Measurements from ENCODE around the gene TULP4.

The TULP4 gene

GRCh38 chr6:158382491-158382890, 70.2 kb downstream of the TULP4 start:
- peaks cover 30% of the 10 kb centered on the region for H3K79me1 ChIP-seq (replicated peaks; ENCODE audit: low read length, poor library complexity, severe bottlenecking)
- no peak overlapping the region for H3K4me2 ChIP-seq (ENCODE audit: low read length, poor library complexity, severe bottlenecking)
- no peak overlapping the region for H2BK12ac ChIP-seq (ENCODE audit: low read length in 2 of 2)
- no peak overlapping the region for H3K4ac ChIP-seq (ENCODE audit: low read depth in 1 of 2, low read length in 2 of 2)
- no peak overlapping the region for H3K14ac ChIP-seq (ENCODE audit: low read length in 2 of 2)
- no peak overlapping the region for H3K9ac ChIP-seq (ENCODE audit: low read length)
- no peak overlapping the region for H3K4me3 ChIP-seq (ENCODE audit: insufficient read depth in 1 of 2, low read depth in 1 of 2, low read length in 2 of 2)
- no peak overlapping the region for H4K8ac ChIP-seq (ENCODE audit: low read length)
- no peak overlapping the region for H2AFZ ChIP-seq (ENCODE audit: low read depth, low read length)
- no peak overlapping the region for H2AK5ac ChIP-seq (ENCODE audit: low read length, severe bottlenecking)
- DNase-seq, result no peak
- H3K23ac ChIP-seq (ENCODE audit: low read length in 2 of 2), result no peak overlapping the region
- no peak overlapping the region for H4K91ac ChIP-seq (ENCODE audit: low read length)
- H2BK120ac ChIP-seq (ENCODE audit: low read depth, low read length), result no peak overlapping the region
- peaks cover 3% of the 10 kb centered on the region for H3K4me1 ChIP-seq (ENCODE audit: control insufficient read depth, insufficient read depth, low read depth, low read length)
- H3K36me3 ChIP-seq (ENCODE audit: control insufficient read depth in 1 of 2, insufficient read depth in 2 of 2, low read depth in 1 of 2, low read length in 2 of 2), result no peaks in the 10 kb centered on the region
- 100% methylated on average over 1 of the region's 1 CpG for WGBS
- H3K18ac ChIP-seq (ENCODE audit: low read depth in 1 of 2, low read length in 2 of 2), result no peak overlapping the region
- H3K27ac ChIP-seq (ENCODE audit: low read length, poor library complexity, severe bottlenecking), result no peak overlapping the region
- H3K9me3 ChIP-seq (ENCODE audit: control insufficient read depth, low read length), result no peaks in the 10 kb centered on the region
- H3K27me3 ChIP-seq (ENCODE audit: control insufficient read depth in 1 of 2, insufficient read depth in 1 of 2, low read length in 2 of 2), result no peaks in the 10 kb centered on the region
- H2BK5ac ChIP-seq (ENCODE audit: low read depth, low read length, poor library complexity, severe bottlenecking), result no peak overlapping the region
- H2BK15ac ChIP-seq (ENCODE audit: low read depth, poor library complexity, severe bottlenecking), result no peak overlapping the region

- H3K27ac ChIP-seq (ENCODE audit: low read length, poor library complexity, severe bottlenecking), result no peak overlapping the region
Observed at GRCh38 chr6:158383057-158383456, 70.8 kb downstream of the TULP4 start.

GRCh38 chr6:158383542-158383941, 71.3 kb downstream of the TULP4 start:
- H3K79me1 ChIP-seq (replicated peaks; ENCODE audit: low read length, poor library complexity, severe bottlenecking), result peaks cover 30% of the 10 kb centered on the region
- H3K27me3 ChIP-seq (ENCODE audit: control insufficient read depth in 1 of 2, insufficient read depth in 1 of 2, low read length in 2 of 2), result no peaks in the 10 kb centered on the region
- no peak overlapping the region for H3K27ac ChIP-seq (ENCODE audit: low read length, poor library complexity, severe bottlenecking)
- H2BK5ac ChIP-seq (ENCODE audit: low read depth, low read length, poor library complexity, severe bottlenecking), result no peak overlapping the region
- no peak overlapping the region for H2BK120ac ChIP-seq (ENCODE audit: low read depth, low read length)
- WGBS, result 97% methylated on average over 3 of the region's 3 CpGs
- no peak overlapping the region for H2BK12ac ChIP-seq (ENCODE audit: low read length in 2 of 2)
- H4K8ac ChIP-seq (ENCODE audit: low read length), result no peak overlapping the region
- H3K4me3 ChIP-seq (ENCODE audit: insufficient read depth in 1 of 2, low read depth in 1 of 2, low read length in 2 of 2), result no peak overlapping the region
- H2AFZ ChIP-seq (ENCODE audit: low read depth, low read length), result no peak overlapping the region
- H2AK5ac ChIP-seq (ENCODE audit: low read length, severe bottlenecking), result no peak overlapping the region
- no peak overlapping the region for H3K4me2 ChIP-seq (ENCODE audit: low read length, poor library complexity, severe bottlenecking)
- no peaks in the 10 kb centered on the region for H3K36me3 ChIP-seq (ENCODE audit: control insufficient read depth in 1 of 2, insufficient read depth in 2 of 2, low read depth in 1 of 2, low read length in 2 of 2)
- no peak for DNase-seq
- H2BK15ac ChIP-seq (ENCODE audit: low read depth, poor library complexity, severe bottlenecking), result no peak overlapping the region
- no peak overlapping the region for H3K14ac ChIP-seq (ENCODE audit: low read length in 2 of 2)
- no peak overlapping the region for H3K4ac ChIP-seq (ENCODE audit: low read depth in 1 of 2, low read length in 2 of 2)
- H3K18ac ChIP-seq (ENCODE audit: low read depth in 1 of 2, low read length in 2 of 2), result no peak overlapping the region
- peaks cover 1% of the 10 kb centered on the region for H3K4me1 ChIP-seq (ENCODE audit: control insufficient read depth, insufficient read depth, low read depth, low read length)
- no peaks in the 10 kb centered on the region for H3K9me3 ChIP-seq (ENCODE audit: control insufficient read depth, low read length)
- no peak overlapping the region for H3K9ac ChIP-seq (ENCODE audit: low read length)
- no peak overlapping the region for H4K91ac ChIP-seq (ENCODE audit: low read length)
- no peak overlapping the region for H3K23ac ChIP-seq (ENCODE audit: low read length in 2 of 2)

More at GRCh38 chr6:158383057-158383456, 70.8 kb downstream of the TULP4 start:
- Histone ChIP-seq H3K36me3 (ENCODE audit: control insufficient read depth in 1 of 2, insufficient read depth in 2 of 2, low read depth in 1 of 2, low read length in 2 of 2) (no peaks in the 10 kb centered on the region), H3K4ac (ENCODE audit: low read depth in 1 of 2, low read length in 2 of 2) (no peak overlapping the region), H4K91ac (ENCODE audit: low read length) (no peak overlapping the region), H3K18ac (ENCODE audit: low read depth in 1 of 2, low read length in 2 of 2) (no peak overlapping the region), H4K8ac (ENCODE audit: low read length) (no peak overlapping the region), H3K4me2 (ENCODE audit: low read length, poor library complexity, severe bottlenecking) (no peak overlapping the region), H2BK12ac (ENCODE audit: low read length in 2 of 2) (no peak overlapping the region), H2BK15ac (ENCODE audit: low read depth, poor library complexity, severe bottlenecking) (no peak overlapping the region), H3K27me3 (ENCODE audit: control insufficient read depth in 1 of 2, insufficient read depth in 1 of 2, low read length in 2 of 2) (no peaks in the 10 kb centered on the region), H3K9ac (ENCODE audit: low read length) (no peak overlapping the region), H2AK5ac (ENCODE audit: low read length, severe bottlenecking) (no peak overlapping the region), H3K9me3 (ENCODE audit: control insufficient read depth, low read length) (no peaks in the 10 kb centered on the region), H3K14ac (ENCODE audit: low read length in 2 of 2) (no peak overlapping the region), H3K79me1 (replicated peaks; ENCODE audit: low read length, poor library complexity, severe bottlenecking) (peaks cover 30% of the 10 kb centered on the region), H3K23ac (ENCODE audit: low read length in 2 of 2) (no peak overlapping the region), H3K4me1 (ENCODE audit: control insufficient read depth, insufficient read depth, low read depth, low read length) (peaks cover 1% of the 10 kb centered on the region), H2AFZ (ENCODE audit: low read depth, low read length) (no peak overlapping the region), H3K4me3 (ENCODE audit: insufficient read depth in 1 of 2, low read depth in 1 of 2, low read length in 2 of 2) (no peak overlapping the region), H2BK5ac (ENCODE audit: low read depth, low read length, poor library complexity, severe bottlenecking) (no peak overlapping the region), H2BK120ac (ENCODE audit: low read depth, low read length) (no peak overlapping the region)
- WGBS, result 100% methylated on average over 1 of the region's 1 CpG
- no peak for DNase-seq

- Histone ChIP-seq H4K8ac (ENCODE audit: low read length) (no peak overlapping the region), H3K4me1 (ENCODE audit: control insufficient read depth, insufficient read depth, low read depth, low read length) (peaks cover 1% of the 10 kb centered on the region), H3K4ac (ENCODE audit: low read depth in 1 of 2, low read length in 2 of 2) (no peak overlapping the region), H2AFZ (ENCODE audit: low read depth, low read length) (no peak overlapping the region), H3K79me1 (replicated peaks; ENCODE audit: low read length, poor library complexity, severe bottlenecking) (peaks cover 28% of the 10 kb centered on the region), H3K9ac (ENCODE audit: low read length) (no peak overlapping the region), H3K18ac (ENCODE audit: low read depth in 1 of 2, low read length in 2 of 2) (no peak overlapping the region), H3K14ac (ENCODE audit: low read length in 2 of 2) (no peak overlapping the region), H4K91ac (ENCODE audit: low read length) (no peak overlapping the region), H2BK12ac (ENCODE audit: low read length in 2 of 2) (no peak overlapping the region), H3K4me3 (ENCODE audit: insufficient read depth in 1 of 2, low read depth in 1 of 2, low read length in 2 of 2) (no peak overlapping the region), H3K36me3 (ENCODE audit: control insufficient read depth in 1 of 2, insufficient read depth in 2 of 2, low read depth in 1 of 2, low read length in 2 of 2) (no peaks in the 10 kb centered on the region), H3K4me2 (ENCODE audit: low read length, poor library complexity, severe bottlenecking) (no peak overlapping the region), H2BK5ac (ENCODE audit: low read depth, low read length, poor library complexity, severe bottlenecking) (no peak overlapping the region), H2BK120ac (ENCODE audit: low read depth, low read length) (no peak overlapping the region), H3K9me3 (ENCODE audit: control insufficient read depth, low read length) (no peaks in the 10 kb centered on the region), H3K27ac (ENCODE audit: low read length, poor library complexity, severe bottlenecking) (no peak overlapping the region), H3K27me3 (ENCODE audit: control insufficient read depth in 1 of 2, insufficient read depth in 1 of 2, low read length in 2 of 2) (no peaks in the 10 kb centered on the region), H3K23ac (ENCODE audit: low read length in 2 of 2) (no peak overlapping the region), H2AK5ac (ENCODE audit: low read length, severe bottlenecking) (no peak overlapping the region), H2BK15ac (ENCODE audit: low read depth, poor library complexity, severe bottlenecking) (no peak overlapping the region)
- 98% methylated on average over 5 of the region's 7 CpGs for WGBS
- DNase-seq, result no peak
Observed at GRCh38 chr6:158384671-158385110, 72.4 kb downstream of the TULP4 start.
